ENCODE data around the gene RSPH3. TPM values are rescaled to one million over a fixed set of nuclear protein-coding genes. Genes with fewer than 3 reads are reported as not detected.

The RSPH3 gene
- total and polyA plus RNA-seq, 2 of the 13 experiments (the other 11 are each of a cell fraction or from before 2014, with no cell fraction given), result 1.3 to 3.5 TPM

GRCh38 chr6:159047891-159048685, 48.1 kb upstream of the RSPH3 start:
- ChIA-PET POLR2A (no interaction called here), CTCF (ENCODE audit: low intra/inter-chr PET ratio, low total read pairs) (no interaction called here)
- no peak overlapping the region for H3K27ac ChIP-seq (ENCODE audit: extremely low read length, insufficient read depth, low read length)
- H4K20me1 ChIP-seq (ENCODE audit: insufficient read depth, low read length), result no peaks in the 10 kb centered on the region
- H3K36me3 ChIP-seq (replicated peaks in 1 of 2; ENCODE audit: control insufficient read depth in 1 of 2, insufficient read depth in 2 of 2, low read length in 2 of 2), result no peaks in the 10 kb centered on the region
- H3K4me3 ChIP-seq (replicated peaks in 1 of 3; ENCODE audit: insufficient read depth in 1 of 3, low read depth in 2 of 3, low read length in 3 of 3), result no peak overlapping the region
- FAIRE-seq (no peak), DNase-seq (ENCODE audit: low spot score) (no peak), ATAC-seq (no peak)
- H2AFZ ChIP-seq (ENCODE audit: low read length), result no peak overlapping the region
- H3K27me3 ChIP-seq (ENCODE audit: control insufficient read depth in 1 of 2, insufficient read depth in 2 of 2, low read length in 2 of 2), result peaks cover 4 to 61% of the 10 kb centered on the region in 2 experiments; a peak in 4 of 5 replicates
- no peak for TF ChIP-seq THAP11 (CRISPR knock-in tag; IDR thresholded peaks at IDR 0.05)
- no peaks in the 10 kb centered on the region for H3K79me2 ChIP-seq (ENCODE audit: insufficient read depth, low read length)
- no peaks in the 10 kb centered on the region for H3K4me1 ChIP-seq (ENCODE audit: insufficient read depth, low read length)
- BruUV-seq (replicated peaks), result no TSS peak
- 19% methylated on average over 10 of the region's 10 CpGs for WGBS (ENCODE audit: low lambda C conversion rate)
- H3K9me3 ChIP-seq (ENCODE audit: low read length), result no peaks in the 10 kb centered on the region
- in situ Hi-C loops (cut with HindIII; ENCODE audit: extremely low pct_ligation_motif_present, low pct_unique_long_range_greater_than_20kb), result no loop called here
- no peak overlapping the region for H3K4me2 ChIP-seq (ENCODE audit: low read depth, low read length)
- no peak overlapping the region for H3K9ac ChIP-seq (ENCODE audit: insufficient read depth, low read depth, low read length)
- intact Hi-C loops (cut with micrococcal nuclease; ENCODE audit: unreplicated experiment), result no loop called here

GRCh38 chr6:159045801-159046200, 45.8 kb upstream of the RSPH3 start:
- Histone ChIP-seq H3K36me3 (replicated peaks in 1 of 2; ENCODE audit: control insufficient read depth in 1 of 2, insufficient read depth in 2 of 2, low read length in 2 of 2) (no peaks in the 10 kb centered on the region), H3K4me1 (ENCODE audit: insufficient read depth, low read length) (no peaks in the 10 kb centered on the region), H4K20me1 (ENCODE audit: insufficient read depth, low read length) (no peaks in the 10 kb centered on the region), H3K27ac (ENCODE audit: extremely low read length, insufficient read depth, low read length) (no peak overlapping the region), H3K9me3 (ENCODE audit: low read length) (no peaks in the 10 kb centered on the region), H3K4me2 (ENCODE audit: low read depth, low read length) (no peak overlapping the region), H2AFZ (ENCODE audit: low read length) (no peak overlapping the region), H3K9ac (ENCODE audit: insufficient read depth, low read depth, low read length) (no peak overlapping the region), H3K27me3 (ENCODE audit: control insufficient read depth in 1 of 2, insufficient read depth in 2 of 2, low read length in 2 of 2) (peaks cover 7 to 65% of the 10 kb centered on the region in 2 experiments; a peak in 4 of 5 replicates), H3K79me2 (ENCODE audit: insufficient read depth, low read length) (no peaks in the 10 kb centered on the region), H3K4me3 (replicated peaks in 1 of 3; ENCODE audit: insufficient read depth in 1 of 3, low read depth in 2 of 3, low read length in 3 of 3) (no peak overlapping the region)
- 9% methylated on average over 7 of the region's 7 CpGs for WGBS (ENCODE audit: low lambda C conversion rate)
- ATAC-seq (no peak), DNase-seq (ENCODE audit: low spot score) (no peak), FAIRE-seq (no peak)
- intact Hi-C loops (cut with micrococcal nuclease; ENCODE audit: unreplicated experiment) (no loop called here), in situ Hi-C loops (cut with HindIII; ENCODE audit: extremely low pct_ligation_motif_present, low pct_unique_long_range_greater_than_20kb) (no loop called here)
- no peak for TF ChIP-seq NR0B2 (CRISPR knock-in tag; IDR thresholded peaks at IDR 0.05)
- no peak for TF ChIP-seq ZFP41 (CRISPR knock-in tag; IDR thresholded peaks at IDR 0.05; ENCODE audit: borderline replicate concordance)
- no peak for TF ChIP-seq ZNF713 (CRISPR knock-in tag; IDR thresholded peaks at IDR 0.05)
- ChIA-PET CTCF (ENCODE audit: low intra/inter-chr PET ratio, low total read pairs) (no interaction called here), POLR2A (no interaction called here)
- no TSS peak for BruUV-seq (replicated peaks)
